SW 1271 (cell line): ENCODE data around the gene ZSCAN10.

Experiments used
- DNase-seq, 2 experiments: peaks; one replicate each; lab custom pipeline; 2025; lab: John Stamatoyannopoulos, UW

ZSCAN10 gene

DNA sequence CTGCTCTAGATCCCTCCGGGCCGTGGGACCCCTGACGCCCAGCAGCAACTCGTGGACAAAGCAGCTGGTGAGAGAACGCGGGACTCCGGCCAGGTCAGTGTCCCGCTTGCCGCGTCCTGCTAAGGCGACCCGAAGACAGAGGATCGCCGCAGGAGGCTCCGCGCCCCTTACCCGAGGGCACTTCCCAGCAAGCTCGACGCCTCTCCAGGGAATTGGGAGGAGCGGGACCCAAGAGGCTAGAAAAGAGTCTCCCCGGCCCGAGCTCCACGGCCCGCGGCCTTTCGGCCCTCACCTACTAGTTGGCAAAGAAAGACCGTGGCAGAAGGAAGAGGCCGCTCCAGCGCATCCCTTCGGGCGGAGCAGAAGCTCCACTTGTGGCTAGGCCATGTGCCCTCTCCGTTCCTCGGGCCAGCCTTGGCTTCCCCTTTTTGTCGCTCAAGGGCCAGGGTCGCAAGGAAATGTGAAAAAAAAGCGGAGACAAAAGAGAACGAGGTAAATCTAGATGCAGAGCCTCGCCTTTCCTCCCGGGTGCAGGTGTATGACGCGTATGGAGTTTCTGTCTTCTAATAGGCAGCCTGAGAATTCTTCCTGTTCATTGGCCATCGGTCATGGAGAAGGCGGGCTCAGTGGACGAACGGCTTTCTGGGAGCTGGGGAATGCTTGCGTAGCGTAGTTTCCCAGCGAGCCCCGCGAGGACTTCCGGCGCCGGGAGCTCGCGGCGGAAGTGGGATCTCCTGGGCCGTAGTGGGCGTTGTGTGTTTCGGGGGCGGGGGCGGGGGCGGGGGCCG is 35.4 kb upstream of the ZSCAN10 start, which contains the start of gene ZNF213:
TSS of gene ZNF213 (plus strand) at position 692 of the 788 bp plus-strand sequence. CDS start 2,252 bp downstream, outside the sequence.
- DNase-seq = peak; percentile 82 to 94

DNA sequence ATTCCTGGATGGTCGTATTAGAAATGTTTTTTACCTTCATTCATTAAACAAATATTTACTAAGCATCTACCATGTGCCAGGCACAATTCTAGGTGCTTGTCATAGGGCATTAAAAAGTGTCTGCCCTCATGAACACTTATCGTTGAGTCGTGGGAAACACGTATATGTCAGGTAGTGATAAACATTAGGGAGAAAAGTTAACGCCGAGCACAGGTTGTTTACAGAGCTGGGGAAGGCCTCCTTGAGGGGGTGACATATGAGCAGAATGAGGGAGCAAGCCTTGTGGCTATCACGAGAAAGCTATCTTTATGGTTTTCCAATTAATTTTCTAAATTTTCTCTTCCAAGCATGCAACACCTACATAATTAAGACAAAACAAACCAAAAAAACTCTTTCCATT is 34.8 kb upstream of the ZSCAN10 start:
- DNase-seq = no peak

DNA sequence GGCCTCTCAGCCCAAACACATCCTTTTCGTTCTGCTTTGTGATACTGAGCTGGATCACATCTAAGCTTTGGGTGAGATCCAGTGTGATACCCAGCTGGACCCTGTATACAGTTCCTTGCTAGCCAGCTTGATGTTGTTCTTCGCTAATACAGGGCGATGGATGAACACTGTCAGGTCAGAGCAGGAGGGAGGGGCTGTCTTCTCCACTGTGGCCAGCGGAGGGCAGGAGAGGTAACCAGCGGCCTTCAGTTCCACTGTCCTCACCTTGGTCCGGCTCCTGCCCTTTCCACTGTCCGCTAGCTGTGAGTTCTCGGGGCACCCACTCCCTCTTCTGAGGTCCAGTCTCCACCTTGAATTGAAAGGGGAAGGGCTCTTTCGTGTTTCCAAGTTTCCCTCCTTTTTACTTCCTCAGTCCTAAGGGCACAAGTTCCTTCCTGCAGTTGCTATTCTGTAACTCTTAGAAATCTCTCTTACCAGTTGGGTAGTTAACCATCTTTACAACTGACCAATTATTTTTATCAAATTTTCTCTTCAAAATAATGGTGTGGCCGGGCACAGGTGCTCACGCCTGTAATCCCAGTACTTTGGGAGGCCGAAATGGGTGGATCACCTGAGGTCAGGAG is 32.8 kb upstream of the ZSCAN10 start:
- DNase-seq = peak in 1 of 2 experiments; percentile 16

DNA sequence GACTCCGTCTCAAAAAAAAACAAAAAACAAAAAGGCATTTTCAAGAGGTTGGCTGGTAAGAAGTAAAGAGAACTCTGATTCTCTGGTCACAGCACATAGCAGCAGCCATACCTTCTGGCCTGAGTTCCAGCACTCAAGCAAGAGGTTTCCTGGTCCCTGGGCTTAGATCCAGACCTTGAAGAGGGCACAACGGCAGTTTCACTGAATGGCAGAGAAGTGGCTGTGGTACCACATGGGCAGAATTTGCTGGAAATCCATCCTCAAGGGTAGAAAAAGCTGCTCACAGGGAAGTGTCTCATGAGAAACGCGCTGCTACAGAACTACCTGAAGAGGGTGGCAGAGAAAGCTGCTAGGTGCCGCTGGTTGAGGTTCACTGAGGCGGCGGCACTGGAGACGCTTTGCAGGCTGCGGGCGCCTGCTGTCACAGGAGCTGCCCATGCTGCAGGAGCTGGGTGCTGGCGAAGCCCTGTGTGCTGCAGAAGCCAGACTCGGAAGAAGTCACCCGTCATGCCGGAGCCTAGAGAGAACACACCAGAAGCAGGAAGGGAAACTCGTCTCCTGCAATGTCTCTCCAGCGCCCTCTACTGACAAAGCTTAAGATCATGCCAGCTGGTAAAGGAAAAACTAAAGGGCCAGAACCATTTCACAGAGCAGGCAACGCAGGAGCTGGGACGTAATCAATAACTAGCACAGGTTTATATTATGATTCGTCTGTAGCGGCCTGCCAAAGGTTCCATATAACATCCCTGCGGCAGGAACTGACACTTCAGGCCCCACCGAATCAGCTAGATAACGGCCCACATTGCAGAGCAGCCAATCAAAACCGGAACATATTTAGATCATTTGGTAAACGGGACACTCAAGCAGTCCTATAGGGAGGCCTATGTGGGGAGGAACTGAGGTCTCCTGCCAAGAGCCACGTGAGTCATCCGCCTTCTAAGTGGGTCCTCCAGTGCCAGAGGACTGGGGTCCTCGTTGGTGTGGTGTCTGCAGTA is 30.3 kb upstream of the ZSCAN10 start:
- peak in 1 of 2 experiments; percentile 69 for DNase-seq

DNA sequence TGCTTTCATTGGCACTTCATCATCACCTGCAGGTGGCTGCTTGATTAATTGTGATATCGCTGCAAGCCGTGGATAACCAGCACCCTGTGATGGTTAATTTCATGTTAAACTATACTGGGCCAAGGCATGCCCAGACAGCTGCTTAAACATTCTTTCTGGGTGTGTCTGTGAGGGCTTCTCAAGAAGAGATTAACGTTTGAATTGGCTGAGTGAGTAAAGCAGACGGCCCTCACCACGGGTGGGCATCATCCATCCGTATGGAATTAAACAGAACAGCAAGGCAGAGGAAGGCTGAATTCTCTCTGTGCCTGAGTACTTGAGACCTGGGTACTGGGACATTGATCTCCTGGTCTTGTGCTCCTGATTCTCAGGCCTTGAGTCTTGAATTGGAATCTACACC is 28.7 kb upstream of the ZSCAN10 start:
- no peak for DNase-seq

DNA sequence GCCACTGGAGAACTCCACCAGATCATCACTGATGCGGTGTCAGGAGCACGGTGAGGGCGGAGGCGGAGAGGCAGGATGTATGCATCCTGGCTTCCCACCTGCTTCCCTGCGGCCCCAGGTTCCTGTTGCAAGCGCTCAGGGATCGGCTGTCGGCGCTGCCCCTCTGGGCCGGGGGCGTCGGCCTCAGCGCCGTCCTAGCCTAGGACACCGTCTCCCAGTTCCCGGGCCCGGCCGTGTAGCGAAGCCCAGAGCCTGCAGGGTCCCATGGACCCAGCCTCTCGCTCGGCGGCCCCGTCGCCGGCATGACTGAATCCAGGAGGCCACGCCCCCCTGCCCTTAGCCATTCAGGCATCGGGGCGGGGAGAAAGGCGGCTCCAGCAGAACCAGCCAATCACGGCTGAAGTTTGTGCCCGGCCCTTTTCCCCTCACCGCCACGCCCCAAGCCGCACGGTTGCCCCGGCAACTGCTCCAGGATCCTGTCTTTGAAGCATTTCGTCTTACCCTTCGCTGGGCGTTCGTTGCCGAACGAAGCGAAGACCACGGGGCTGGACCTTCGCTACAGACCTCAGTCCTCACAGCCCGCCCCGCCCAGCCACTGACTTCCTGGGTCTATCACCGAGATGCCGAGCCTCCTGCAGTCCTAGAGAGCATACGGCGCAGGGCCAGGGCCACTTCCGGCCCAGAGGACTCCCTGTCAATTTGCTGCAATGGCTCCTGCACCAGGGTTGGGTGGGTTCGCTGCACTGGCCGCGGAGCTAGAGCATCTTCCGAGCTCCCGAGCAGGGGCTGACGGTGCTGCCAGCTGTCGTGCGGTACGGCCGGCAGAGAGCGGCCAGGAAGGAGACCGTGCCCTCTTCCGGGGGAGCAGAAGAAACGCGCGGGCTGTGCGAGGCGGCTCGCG is 25.1 kb upstream of the ZSCAN10 start:
- DNase-seq = peak; percentile 85 to 90

DNA sequence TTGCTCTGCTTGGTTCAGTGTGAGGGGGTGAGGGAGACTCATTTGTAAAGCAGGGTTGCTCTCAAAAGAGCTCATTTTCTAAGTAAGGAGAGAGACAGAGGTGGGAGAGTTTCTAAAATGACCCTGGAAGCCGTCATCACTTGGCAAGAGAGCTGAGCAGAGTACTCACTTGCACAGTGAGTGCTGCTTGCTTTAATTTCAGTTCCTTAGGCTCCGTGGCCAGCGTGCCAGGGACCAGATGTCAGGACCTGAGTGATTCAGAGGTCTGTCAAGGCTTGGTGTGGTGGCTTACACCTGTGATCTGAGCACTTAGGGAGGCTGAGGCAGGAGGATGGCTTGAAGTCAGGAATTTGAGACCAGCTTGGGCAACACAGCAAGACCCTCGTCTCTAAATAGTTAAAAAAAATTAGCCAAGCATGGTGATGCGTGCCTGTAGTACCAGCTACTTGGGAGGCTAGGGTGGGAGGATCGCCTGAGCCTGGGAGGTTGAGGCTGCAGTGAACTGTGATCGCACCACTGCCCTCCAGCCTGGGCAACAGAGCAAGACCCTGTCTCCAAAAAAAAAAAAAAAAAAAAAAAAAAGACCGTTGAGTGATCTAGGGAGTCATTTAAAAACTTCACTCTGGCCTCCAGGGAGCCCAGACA is 24.0 kb upstream of the ZSCAN10 start:
- no peak for DNase-seq

DNA sequence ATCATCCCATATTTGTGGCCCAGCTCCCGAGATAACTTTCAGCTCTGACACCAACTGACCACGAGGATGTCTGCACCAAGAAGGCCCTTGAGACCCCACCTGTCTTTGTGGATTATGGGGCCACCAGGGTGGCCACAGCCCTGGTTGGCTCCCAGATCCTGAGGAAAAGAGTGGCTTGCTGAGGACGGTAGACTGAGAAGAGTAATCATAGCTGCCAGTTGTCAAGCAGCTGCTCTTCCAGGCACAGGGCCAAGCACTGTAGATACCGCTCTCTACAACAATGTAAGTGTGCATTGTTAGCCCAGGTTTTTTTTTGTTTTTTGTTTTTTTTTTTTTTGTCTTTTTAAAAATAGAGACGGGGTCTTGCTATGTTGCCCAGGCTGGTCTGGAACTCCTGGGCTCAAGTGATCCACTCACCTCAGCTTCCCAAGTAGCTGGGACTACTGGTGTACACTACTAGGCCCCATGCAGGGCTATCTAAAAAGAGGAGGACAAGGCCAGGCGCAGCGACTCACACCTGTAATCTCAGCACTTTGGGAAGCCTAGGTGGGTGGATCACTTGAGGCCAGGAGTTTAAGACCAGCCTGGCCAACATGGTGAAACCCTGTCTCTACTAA is 22.9 kb upstream of the ZSCAN10 start:
- no peak for DNase-seq

DNA sequence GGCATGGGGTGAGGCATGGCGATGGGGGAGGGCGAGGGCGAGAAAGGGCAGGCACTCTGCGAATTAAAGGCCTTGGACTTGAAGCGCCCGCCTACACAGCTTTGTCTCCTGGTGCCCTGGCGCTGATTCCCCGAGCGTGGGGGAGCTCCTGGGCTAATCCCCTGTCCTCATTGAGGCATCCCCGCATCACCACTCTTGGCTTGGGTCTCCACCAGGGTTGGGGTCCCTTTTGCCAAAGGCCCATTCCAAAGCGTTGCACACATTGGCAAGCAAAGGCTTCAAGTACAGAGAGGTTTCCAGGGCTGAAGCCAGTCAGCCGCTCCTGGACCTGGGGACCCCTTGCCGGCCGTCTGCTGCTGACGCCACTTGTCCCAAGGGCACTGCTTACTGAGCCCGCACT is 21.3 kb upstream of the ZSCAN10 start:
- no peak for DNase-seq

DNA sequence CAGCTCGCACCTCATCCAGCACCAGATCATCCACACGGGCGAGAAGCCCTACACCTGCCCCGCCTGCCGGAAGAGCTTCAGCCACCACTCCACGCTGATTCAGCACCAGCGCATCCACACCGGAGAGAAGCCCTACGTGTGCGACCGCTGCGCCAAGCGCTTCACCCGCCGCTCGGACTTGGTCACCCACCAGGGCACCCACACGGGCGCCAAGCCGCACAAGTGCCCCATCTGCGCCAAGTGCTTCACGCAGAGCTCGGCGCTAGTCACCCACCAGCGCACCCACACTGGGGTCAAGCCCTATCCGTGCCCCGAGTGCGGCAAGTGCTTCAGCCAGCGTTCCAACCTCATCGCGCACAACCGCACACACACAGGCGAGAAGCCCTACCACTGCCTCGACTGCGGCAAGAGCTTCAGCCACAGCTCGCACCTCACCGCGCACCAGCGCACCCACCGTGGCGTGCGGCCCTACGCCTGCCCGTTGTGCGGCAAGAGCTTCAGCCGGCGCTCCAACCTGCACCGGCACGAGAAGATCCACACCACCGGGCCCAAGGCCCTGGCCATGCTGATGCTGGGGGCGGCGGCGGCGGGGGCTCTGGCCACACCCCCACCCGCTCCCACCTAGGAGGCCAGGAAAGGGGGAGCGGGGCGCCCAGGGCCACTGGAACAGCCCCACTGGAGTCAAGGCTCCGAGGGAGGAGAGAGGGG is 20.8 kb upstream of the ZSCAN10 start:
- DNase-seq = no peak

DNA sequence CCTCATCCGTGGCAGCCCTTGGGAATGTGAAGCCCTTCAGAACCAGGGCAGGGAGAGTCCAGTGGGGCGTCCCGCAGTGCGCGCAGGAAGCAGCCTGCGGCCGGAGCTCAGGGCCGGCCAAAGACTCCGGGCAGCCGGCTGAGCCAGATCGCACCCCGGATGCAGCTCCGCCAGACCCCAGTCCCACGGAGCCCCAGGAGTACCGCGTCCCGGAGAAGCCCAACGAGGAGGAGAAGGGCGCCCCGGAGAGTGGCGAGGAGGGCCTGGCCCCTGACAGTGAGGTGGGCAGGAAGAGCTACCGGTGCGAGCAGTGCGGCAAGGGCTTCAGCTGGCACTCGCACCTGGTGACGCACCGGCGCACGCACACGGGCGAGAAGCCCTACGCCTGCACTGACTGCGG is 20.2 kb upstream of the ZSCAN10 start:
- DNase-seq = no peak

DNA sequence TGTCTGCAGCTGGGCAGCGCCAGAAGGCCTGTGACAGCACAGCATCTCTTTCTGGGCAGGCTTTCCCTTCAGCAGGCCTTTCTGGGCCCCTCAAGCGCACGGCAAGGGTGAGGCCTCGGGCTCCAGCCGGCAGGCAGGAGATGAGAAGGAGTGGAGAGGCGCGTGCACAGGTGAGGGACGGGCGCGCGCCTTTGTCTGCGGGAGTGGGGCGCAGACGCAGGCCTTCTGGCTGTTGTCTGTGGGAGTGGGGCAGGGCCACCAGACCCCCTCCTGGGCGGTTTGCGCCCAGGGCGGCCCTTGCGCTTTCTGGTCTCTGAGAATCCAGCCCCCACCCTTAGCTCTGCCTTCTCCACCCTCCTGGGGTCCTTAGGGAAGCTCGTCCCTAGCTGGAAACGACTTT is 19.8 kb upstream of the ZSCAN10 start:
- DNase-seq = no peak

DNA sequence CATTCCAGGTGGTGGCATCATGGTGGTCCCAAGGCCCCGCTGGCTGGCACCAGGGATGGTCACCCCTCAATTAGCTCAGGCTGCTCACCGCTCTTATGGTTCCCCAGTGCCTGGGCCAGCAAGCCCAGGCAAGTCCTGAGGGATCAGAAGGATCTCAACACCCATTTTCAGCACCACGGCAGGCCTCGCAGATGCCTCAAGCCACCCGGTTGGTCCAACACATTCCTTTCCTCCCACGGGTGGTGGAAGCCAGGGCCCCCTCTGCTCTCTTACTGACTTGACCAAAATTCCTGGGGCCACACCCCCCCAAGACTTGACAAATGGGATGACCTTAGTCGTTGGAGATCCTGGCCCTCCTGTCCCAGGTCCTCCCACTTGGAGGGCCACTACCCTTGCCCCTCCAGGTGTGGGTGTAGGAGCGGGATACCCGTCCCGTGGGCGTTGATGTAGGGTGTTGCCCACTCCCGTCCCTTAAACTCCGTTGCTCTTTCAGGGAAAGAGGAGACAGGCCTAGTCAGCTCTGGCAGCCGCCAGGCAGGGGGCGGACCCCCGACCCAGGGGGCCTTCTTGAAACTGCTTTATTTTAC is 19.2 kb upstream of the ZSCAN10 start:
- DNase-seq = no peak

DNA sequence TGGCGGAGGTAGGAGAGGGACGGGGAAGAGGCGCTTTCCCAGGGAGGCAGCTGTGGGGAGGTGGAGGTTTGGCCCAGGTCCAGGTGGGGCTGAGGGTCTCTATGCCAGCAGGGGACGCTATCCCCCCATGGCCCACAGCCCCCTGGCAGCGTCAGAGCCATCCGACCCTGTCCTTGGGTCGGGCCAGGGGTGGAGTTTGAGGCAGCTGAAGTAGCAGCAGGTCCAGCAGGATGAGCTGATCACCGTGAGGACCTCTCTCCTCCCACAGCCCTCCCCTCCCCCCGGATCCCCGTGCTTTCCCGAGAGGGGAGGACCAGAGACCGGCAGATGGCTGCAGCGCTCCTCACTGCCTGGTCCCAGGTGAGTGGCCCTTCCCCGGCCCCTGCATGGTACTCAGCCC is 16.5 kb upstream of the ZSCAN10 start:
- no peak for DNase-seq

DNA sequence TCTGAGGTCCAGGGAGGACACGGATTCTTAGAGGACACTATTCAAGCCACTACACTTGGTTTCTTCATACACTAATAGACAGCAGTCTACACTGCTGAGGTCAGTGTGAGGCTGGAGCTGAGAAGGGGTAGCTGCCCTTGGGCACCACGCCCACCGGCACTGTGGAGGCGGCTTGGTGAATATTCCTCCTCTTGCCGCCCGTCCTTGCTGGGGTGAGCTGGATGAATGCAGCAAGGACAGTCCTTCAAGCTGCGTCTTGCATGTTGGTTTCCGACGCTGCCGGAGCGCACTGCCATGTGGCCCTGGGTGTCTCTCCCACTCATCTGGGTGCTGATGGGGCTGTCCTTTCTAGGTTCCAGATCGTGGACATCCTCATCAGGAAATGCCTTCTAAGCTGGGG is 15.9 kb upstream of the ZSCAN10 start:
- no peak for DNase-seq

DNA sequence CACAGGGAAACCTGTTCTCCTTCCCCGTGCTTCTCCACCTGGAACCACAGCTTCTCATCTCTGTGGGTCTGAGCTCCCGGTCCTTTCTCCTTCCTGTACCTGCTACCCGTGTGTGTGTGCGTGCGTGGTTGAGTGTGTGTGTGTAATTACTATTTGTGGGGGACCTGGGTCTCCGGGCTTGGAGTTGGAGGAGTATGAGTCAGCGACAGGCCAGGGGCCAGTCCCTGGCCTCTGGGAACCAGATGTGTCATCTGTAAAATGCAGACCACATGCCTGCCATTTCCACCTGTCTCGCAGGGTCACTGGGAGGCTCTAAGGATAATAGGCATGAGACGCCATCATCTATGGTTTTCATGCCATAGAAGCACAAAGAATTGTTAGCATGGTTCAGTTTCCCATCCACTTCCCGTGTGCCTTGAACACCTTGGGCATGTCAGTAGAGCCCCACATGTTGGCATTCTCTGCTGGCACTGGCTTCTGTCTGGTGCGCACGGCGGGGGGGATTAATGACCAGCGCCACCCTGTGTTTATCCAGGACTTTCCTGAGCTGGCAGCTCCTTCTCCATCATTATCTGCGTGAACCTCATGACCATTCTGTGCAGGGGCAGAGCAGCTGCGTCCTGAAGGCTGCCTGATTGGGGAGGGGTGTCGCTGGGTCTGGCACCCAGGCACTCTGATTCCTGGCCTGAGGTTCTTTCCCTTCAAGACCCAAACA is 14.8 kb upstream of the ZSCAN10 start:
- no peak for DNase-seq

DNA sequence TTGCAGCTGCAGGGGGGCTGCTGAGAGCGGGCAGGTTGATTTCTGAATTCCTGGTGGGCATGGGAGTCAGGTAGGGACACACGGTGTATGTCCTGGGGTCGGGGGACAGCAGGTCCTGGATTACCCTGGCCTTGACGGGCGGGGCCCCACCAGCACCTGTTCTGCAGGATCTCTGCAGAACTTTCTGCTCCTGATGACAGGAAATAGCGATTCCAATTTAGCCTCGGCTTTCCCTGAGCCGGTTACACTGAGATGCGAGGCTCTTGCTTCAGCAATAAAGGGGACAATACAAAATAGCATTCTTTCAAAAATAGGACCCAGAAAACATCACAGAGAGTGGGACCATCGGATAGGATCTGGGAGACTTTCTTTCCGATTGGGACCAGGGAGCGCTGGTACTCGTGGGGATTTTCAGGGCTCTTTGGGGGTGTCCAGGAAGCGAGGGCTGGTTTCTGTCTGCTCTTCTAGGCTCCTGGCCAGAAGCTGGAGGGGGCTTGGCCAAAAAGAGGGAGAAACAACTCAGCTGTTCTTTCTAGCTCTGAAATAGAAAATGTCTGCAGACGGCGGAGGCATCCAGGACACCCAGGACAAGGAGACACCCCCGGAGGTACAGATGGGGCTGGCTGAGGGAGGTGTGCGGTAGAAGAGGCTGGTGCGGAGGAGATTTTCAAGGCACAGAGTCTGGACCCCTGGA is 13.9 kb upstream of the ZSCAN10 start:
- no peak for DNase-seq
